Measurements from ENCODE around the gene ZNF511.

ZNF511 gene

DNA sequence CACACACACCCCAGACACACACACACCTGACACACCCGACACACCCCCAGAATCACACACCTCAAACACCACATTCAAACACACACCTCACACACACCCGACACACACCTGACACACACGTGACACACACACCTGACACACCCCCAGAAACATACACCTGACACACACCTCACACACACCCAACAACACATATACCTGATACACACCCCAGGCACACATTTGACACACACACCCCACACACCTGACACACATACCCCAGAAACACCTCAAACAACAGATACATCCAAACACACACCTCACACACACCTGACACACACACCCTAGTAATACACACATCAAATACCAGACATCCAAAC is 28.6 kb downstream of the ZNF511 start:
- no peak for DNase-seq

DNA sequence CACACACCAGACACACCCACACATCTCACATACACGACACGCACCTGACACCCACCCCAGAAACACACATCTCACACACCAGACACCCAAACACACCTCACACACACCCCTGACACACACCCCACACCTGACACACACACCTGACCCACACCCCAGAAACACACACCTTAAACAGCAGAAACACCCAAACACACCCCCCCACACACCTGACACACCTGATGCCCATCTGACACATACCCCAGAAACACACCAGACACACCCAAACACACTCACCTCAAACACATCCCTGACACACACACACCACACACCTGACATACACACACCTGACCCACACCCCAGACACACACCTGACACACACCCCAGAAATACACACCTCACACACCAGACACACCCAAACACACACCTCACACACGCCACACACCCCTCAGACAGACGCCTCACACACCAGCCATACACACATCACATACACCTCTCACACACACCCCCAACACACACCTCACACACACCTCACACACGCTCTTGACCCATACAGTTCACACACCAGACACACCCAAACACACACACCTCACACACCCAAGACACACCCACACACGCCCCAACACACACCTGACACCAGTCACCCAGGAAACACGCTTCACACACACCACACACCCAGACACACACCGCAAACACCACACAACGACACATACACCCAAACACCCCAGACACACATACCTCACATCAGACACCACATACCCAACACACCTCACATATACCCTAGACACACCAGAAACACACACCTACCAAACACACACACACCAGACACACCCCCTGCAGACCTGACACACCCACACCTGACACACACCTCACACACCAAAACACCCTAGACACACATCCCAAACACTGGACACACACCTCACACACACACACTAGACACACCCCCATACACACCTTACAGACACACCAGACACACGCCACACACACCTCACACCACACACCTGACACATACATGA is 29.7 kb downstream of the ZNF511 start:
- DNase-seq: no peak

DNA sequence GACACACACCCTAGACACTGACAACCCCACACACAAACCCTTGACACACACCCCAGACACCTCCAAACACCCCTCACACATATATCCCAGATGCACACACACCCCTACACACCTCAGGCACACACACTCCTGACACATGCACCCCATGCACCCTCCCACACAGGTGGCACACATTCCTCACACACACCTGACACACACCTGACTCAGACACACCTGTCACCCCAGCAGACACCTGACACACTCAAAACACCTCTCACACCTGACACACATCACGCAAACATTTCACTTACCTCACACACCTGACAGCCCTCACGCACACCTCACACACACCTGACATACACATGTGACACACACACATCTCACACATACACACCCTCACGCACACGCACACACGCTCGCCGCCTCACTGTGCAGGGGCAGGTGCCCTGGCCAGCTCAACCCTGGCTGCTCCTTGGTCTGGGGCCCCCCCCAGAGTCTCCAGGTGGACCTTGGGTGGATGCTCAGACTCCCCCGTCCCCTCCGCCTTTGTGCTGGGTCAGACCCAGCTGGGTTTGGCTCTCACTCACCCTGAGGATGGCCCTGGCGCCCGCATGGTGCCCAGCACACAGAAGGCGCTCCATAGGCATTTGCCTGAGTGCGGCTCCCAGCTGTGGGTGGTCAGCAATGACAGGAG is 31.1 kb downstream of the ZNF511 start:
- no peak for DNase-seq

DNA sequence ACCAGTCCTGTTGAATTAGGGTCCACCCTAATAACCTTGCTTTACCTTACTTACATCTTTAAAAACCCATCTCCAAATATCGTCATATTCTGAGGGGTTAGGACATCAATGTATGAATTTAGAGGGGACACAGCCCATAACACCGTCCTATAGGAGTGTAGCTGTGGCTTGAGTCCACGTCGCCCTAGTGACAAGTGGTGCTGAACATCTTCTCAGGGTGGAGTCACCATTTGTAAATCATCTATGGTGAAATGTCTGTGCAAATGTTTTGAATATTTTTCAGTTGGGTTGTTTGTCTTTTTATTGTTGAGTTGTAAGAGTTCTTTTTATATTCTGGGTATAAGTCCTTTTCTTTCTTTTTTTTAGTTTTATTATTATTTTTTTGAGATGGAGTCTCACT is 33.3 kb downstream of the ZNF511 start:
- no peak for DNase-seq

DNA sequence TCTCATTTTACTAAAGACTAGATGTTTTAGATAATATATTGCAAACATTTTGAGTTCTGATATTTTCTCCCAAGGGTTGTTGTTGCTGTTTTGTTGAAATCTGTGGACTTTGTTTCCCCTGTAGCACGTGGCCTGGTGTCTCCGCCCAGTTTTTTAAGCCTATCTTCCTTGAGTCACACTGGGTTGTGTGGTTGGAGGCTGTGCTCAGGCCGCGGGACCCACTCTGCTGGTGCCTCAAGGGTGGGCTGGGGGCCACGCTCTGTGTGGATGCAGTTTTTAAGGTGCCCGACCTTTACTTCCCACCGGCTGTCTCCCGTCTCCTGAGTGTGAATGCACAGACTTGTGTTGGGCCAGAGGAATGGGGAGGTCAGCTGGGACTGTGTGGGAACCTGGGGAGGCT is 34.2 kb downstream of the ZNF511 start:
- DNase-seq: no peak

DNA sequence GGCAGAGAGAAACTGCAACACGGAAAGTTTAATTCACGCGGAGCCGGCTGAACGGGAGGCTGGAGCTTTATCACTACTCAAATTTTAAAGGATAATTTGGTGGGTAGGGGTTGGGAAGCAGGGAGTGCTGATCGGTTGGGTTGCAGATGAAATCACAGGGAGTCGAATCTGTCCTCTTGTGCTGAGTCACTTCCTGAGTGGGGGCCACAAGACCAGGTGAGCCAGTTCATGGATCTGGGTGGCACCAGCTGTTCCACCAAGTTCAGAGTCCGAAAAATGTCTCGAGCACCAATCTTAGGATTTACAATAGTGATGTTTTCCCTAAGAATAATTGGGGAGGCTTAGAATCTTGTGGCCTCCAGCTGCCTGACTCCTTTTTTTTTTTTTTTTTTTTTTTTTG is 34.8 kb downstream of the ZNF511 start:
- DNase-seq: no peak

DNA sequence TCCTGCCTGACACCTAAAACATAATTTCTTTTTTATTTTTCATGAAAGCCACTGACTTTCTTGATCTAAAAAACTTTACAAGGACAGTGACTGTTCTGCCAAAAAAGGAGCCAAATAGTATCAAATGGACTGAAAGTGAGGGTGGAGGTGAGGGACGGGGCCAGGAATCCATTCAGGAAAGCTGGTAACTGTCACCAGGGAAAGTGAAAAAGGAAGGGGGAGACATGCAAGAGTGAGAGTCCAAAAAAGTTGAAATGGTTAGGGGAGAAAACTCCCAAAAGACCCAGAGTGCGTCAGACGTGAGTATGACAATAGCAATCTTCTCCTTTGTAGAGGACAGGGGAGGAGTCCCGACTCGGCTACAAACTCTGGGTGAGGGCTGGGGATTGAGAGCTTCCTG is 35.5 kb downstream of the ZNF511 start:
- DNase-seq: no peak

DNA sequence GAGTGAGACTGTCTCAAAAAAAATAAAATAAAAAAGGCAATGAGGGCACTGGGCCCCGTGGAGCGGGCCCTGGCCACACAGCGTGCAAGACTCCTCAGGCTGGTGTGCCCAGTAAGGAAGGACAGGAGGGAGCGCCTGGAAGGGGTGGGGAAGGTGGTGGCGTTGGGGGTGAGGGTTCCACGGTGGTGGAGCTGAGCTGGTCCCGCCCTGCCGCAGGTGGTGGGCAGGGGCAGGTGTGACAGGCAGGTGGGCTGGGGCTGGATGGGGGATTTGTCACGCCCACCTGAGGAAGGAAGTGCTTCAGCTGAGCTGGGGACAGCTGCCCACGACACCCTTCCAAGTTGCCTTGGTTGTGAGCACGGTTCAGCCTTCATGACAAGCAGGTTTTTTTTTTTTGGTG is 37.7 kb downstream of the ZNF511 start:
- no peak for DNase-seq

DNA sequence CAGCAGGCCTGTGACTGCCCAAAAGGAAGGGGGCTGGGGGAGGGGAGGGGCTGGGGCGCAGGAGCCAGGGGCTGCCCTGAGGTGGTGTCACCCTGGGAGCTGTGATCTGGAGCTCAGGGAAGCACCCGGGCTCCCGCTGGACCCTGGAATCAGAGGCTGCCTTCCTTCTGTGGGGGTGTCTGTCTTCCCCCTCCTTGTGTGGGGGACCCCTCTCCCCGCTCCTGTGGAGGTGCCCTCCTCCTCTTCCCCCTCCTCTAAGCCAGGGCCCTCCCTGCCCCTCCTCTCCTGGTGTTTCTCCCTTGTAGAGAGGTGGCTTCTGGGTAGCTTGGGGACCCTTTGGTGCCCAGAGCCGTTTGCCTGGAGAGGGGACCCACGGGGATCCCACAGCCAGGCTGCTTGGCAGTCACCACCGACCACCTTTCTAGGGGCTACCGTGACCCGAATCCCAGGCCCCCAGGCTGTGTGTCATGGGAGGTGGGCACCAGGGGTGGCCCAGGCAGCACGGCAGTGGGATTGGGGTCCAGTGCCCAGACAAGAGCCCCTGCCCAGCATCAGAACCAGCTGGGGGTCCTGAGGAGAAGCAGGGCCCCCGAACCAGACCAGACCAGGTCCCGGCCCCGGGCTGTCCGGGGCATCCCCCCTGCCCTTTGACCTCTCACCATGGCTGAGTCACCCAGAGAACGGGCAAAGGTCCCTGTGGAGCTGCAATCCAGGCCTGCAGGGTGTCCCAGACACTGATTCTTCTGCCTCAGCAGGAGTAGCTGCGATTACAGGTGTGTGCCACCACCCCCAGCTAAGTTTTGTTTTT is 39.2 kb downstream of the ZNF511 start:
- no peak for DNase-seq

DNA sequence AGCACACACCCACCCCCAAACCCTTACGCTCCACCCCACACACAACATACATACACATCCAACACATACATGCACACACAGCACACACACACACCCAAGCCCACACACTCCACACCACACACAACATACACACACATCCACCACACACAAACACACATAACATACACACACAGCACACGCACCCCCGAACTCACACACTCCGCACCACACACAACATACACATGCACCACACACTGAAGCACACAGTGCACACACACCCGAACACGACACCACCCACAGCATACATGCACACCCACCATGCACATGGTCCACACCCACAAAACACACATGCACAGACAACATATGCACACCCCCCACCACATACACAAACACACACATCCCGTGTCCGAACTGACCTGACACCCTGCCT is 40.5 kb downstream of the ZNF511 start:
- no peak for DNase-seq

DNA sequence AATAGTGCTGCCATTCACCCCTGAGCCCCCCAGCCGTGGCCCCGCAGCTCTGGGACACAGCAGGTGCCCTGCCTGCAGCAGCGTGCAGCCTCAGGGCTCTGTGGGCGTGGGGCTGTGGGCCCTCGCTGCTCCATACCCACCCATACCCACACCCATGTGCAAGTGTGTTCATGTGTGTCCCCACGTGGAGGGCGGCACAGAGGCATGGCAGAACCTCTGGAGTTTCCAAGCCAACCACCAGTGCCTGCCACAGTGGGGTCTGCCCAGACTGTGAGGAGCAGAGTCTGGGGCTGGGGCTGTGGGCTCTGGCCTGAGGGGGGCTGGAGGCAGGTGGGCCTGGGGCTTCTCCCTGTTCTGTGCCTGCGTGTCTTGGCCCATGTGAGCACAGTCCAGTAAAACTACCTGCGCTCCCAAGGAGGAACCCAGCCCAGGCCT is 40.9 kb downstream of the ZNF511 start:
- DNase-seq: no peak

DNA sequence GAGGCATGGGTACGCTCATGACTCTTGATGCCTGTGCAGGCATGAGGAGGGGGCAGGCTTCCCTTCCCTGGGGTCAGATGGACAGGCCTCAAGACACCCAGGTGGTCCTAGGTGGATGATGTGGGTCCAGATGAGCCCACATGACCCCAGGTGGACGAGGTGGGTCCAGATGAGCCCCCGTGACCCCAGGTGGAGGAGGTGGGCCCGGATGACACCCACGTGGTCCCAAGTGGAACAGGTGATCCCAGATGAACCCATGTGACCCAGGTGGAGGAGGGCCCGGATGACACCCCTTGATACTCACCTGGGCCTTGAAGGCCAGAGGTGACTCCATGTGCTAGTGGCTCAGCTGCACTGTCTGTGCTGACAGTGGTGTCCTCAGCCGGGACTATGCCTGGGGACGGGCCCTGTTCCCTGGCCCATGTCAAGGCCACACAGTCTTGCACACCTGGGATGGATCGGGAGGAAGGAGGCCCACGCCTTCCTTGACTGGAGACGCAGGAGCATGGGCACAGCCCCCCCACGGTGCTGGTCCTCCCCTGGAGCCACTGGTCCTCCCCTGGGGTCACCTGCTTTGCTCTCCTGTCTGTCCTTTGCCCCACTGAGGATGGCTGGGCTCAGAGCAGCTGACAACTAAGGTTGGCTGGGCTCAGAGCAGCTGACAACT is 41.7 kb downstream of the ZNF511 start:
- no peak for DNase-seq

DNA sequence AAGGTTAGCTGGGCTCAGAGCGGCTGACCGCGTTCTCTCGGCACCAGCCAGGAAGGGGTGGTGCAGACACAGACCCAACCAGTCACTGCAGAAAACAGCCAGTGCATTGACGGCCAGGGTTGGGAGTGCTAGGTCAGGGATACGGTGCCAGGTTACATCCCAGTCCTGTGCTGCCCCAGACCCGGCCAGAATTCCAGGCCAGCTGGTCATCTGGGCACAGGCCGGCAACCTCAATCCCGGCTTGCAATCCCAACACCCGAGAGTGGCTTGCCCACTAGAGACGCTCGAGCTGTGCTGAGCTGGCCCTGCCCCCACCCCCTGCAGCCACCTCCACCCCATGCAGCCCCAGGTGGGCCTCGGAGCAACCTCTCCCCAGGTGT is 42.2 kb downstream of the ZNF511 start:
- no peak for DNase-seq

DNA sequence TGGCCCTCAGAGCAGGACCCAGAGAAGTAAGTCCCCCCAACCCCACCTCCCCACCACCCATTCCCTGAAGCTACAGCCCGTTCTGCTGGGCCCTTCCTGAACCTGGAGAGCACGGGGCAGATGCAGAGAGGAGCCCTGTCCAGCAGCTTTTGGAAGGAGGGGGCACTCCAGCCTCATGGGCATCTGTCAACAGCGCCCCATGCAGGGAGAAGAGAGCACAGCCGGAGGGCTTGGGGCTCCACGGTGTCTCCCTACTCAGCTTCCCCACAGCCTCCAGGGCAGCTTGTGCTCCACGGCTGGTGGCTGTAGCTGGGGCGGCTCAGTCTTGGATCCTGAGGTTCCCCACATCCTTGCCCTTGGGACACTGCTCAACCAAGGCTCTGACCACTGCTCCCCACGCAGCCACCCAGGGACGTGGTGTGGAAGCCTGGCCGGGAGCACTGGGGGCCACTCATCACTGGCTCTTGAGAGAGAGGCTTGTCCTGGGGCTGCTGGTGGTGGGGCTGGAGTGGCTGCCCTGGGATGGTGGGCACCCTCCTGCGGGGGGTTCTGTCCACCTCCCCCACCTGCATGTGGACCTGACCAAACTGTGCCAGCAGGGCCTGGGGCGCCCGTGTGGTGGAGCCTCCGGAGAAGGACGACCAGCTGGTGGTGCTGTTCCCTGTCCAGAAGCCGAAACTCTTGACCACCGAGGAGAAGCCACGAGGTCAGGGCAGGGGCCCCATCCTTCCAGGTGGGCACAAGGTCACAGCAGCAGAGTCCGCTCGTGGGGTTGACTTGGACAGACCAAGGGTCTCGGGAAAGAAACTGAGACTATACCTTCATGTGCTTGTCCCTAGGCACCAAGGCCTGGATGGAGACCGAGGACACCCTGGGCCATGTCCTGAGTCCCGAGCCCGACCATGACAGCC is 42.9 kb downstream of the ZNF511 start:
- no peak for DNase-seq

DNA sequence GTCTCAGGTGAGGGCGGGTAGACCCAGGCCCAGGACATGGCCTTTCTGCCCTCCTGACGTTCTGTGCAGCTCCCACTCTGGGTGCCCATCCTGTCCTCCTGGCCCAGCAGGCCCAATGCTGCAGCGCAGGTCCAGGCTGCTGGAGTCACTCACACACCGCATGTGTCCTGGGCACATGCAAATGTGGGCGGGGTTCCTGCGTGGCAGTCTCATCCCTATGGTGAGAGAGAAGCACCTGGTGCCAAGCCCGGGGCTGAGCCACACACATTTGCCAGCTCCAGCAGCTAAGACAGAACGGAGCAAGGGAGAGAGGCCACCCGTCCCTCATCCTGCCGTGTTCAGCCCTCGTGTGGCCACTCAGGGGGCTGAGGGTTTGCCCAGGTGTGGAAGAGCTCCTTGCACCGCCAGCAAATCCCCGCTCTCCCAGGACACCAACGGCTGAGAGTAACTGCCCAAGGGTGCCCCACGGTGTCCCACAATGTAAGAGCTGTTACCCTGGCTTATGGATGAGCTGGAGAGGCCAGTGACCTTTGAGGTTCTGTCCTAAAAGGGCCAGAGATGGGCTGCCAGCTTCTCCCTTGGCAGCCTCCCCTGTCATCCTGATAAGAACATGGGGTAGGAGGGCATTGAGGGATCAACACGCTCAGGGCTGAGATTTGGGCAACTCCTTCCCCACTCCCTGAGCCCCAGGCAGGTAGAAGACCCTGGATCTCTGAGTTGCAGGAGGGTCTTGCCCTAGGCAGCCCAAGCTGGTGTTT is 44.7 kb downstream of the ZNF511 start:
- no peak for DNase-seq

DNA sequence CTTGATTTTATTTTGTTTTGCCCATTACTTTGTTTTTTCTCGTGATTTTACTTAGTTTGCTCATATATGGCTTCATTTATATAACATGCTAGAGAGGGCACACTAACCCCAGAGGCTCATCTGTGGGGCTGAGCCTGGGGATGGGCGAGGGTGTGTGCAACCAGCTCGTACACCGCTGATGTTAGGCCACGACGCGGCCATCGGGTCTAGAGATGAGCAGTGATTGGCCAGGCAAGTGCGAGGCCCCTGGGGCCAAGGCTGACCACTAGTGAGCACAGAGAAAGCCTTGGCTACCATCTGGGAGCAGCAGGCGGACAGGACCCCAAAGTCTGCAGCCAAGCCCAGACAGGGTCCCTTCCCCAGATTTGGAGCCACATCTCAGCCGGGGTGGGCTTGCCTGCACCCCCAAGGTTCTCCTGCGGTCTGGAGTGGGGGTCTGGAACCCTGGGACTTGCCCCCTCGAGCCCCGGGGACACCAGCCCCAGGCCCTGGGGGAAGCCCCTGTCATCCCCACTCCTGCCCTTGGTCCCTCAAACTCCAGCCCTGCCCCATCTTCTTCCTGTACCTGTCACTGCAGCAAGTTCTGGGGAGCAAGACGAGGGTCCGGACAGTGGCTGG is 45.4 kb downstream of the ZNF511 start:
- no peak for DNase-seq

DNA sequence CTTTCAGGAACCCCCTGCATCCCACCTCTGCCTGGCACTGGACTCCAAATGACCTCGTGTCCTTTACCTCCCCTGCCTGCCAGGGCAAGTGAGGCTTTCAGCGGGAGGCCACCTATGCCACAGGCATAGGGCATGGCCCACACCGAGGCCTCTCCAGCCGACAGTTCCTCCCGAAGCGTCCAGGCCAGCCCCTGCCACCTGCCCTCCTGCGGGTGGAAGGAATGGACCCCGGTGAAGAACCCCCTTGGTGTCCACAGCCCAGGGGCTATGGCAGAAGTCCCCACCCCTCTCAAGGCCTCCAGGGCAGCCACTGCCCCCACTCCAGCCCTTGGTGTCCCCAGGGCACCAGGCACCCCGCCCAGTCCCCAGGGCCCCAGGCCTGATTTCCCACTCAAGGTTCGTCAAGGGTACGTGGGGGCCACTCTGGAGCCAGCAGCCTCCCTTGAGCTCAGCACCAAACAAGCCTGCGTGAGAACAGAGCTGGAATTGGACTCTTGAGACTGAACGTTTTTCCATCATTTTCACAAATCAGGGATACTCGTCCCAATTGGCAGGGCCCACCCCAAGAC is 46.0 kb downstream of the ZNF511 start:
- no peak for DNase-seq

DNA sequence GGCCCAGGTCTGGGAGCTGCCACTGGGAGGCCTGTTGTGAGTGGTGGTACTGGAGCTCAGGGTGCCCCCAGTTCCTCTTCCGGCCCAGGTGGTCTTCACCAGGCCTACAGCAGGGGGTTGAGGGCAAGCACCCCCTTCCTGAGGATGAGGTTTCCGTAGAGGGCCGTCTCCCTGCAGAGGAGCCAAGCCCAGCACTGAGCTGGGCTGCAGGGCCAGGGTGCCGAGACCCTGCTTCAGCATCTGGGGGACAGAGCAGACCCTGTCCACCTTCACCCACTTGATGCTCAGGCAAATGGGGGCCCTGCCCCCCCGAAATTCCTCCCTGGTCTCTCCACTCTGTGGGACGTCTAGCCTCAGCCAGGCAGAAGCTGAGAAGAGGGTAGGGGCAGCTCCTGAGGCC is 46.6 kb downstream of the ZNF511 start:
- DNase-seq: no peak

DNA sequence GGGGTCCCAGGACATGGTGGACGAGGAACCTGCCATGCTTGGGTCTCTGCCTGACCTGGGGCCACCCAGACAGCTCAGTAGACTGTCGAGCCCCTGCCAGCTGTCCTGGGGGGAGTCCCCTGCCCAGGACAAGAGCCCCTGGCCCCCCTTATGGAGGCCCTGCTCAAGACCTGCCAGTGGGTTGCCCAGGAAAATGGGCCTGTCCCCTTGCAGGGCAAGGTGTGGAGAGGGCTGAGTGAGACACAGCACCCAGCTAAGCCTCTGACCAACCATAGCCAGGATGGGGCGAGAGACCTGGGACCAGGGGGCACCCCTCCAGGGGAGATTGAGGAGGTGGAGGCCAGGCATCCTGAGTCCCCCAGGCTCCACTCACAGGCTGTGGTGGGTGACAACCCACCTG is 47.3 kb downstream of the ZNF511 start:
- no peak for DNase-seq
